ENCODE measurements around the gene MICAL2. TPM values are rescaled to one million over a fixed set of nuclear protein-coding genes. Genes with fewer than 3 reads are reported as not detected.

The MICAL2 gene
- total RNA-seq, 1 donor from 2014 or later, result 20.8 TPM

DNA sequence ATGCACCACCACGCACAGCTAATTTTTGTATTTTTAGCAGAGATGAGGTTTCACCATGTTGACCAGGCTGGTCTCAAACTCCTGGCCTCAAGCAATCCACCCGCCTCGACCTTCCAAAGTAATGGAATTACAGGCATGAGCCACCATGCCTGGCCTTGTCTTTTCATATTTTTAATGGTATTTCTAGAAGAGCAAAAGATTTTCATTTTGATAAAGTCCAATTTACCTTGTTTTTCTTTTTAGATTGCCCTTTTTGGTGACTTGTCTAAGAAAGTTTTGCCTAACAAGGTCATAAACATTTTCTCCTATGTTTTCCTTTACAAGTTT, 45.5 kb upstream of the MICAL2 start:
- Mint-ChIP-seq H3K27me3 (ENCODE audit: unreplicated experiment) (no peaks in the 10 kb centered on the region), H3K9me3 (ENCODE audit: unreplicated experiment) (peaks cover 9% of the 10 kb centered on the region), H3K36me3 (ENCODE audit: unreplicated experiment) (no peaks in the 10 kb centered on the region), H3K4me1 (ENCODE audit: unreplicated experiment) (peaks cover 28% of the 10 kb centered on the region), H3K27ac (ENCODE audit: unreplicated experiment) (no peak overlapping the region), H3K4me3 (ENCODE audit: unreplicated experiment) (no peak overlapping the region)
- DNase-seq (ENCODE audit: extremely low spot score, unreplicated experiment), result no peak
- TF ChIP-seq CTCF (IDR thresholded peaks at IDR 0.05), result no peak

DNA sequence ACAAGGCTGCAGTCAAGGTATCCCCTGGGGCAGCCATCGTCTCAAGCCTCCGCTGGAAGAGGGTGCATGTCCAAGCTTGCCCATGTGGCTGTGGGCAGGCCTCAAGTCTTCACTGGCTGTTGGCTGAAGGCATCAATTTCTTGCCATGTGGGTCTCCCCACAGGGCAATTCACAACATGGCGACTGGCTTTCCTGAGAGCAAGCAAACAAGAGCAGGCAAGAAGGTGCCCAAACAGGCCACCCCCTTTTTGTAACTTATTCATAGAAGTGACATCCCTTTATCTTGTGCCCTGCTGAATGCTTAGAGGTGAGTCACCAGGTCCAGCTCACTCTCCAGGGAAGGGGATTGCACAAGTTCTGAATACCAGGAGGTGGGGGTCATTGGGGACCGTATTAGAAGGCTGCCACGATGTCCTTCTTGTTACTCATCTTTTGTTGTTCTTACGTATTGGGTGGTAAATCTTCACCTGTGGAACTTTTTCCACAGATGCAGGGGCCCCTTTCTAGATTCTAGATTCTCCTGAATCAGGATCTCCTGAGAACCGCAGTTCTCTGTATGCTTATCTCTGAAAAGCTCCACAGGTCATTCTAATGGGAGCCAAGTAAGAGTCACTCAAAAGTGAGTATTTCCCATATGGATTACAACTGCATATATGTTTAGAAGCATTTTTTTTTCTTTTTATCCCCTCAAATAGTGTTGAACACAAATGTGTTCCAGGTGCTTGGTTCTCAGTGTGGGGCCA, 44.2 kb upstream of the MICAL2 start:
- Mint-ChIP-seq H3K27ac (ENCODE audit: unreplicated experiment) (peak overlapping the region; percentile 78), H3K27me3 (ENCODE audit: unreplicated experiment) (no peaks in the 10 kb centered on the region)
- no peak for DNase-seq (ENCODE audit: extremely low spot score, unreplicated experiment)

DNA sequence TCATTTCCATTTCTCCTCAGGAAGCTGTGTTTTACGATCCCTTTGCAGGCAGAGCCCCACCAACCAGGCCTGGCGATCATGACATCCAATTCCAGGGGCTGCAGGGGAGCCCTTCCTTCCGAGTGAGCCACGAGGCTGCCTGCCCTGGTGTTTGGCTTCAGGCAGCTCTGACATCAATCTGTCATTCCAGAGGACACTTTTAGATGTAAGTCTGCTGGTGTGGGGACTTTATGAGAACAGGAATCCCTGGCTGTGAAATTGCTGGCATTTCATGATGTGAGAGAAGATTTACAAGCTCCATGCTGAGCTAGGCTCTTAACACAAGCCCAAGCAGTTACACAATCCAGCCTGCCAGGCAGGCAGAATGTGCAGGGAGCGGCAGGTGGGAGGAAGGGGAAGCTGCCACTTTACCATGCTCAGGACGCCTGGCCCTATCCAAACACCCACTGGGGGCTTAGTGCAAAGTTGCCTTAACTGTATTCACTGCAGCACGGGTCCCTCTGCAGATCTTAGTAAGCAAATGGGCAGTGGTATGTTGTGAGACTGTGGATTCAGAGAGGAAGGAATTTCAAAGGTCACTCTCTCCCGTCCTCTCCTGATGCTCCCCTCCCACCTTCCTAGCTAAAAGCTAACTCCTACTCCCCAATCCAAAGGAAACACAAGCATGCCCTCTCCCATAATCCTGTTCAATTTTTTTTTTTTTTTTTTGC, 43.4 kb upstream of the MICAL2 start:
- H3K27me3 Mint-ChIP-seq (ENCODE audit: unreplicated experiment), result no peaks in the 10 kb centered on the region
- no peaks in the 10 kb centered on the region for H3K36me3 Mint-ChIP-seq (ENCODE audit: unreplicated experiment)
- H3K27ac Mint-ChIP-seq (ENCODE audit: unreplicated experiment), result peak overlapping the region; percentile 78
- H3K4me1 Mint-ChIP-seq (ENCODE audit: unreplicated experiment), result peaks cover 28% of the 10 kb centered on the region
- DNase-seq (ENCODE audit: extremely low spot score, unreplicated experiment), result no peak
- H3K9me3 Mint-ChIP-seq (ENCODE audit: unreplicated experiment), result peaks cover 9% of the 10 kb centered on the region
- no peak for TF ChIP-seq CTCF (IDR thresholded peaks at IDR 0.05)
- no peak overlapping the region for H3K4me3 Mint-ChIP-seq (ENCODE audit: unreplicated experiment)

More for the DNA sequence above, 44.2 kb upstream of the MICAL2 start:
- H3K9me3 Mint-ChIP-seq (ENCODE audit: unreplicated experiment), result peaks cover 9% of the 10 kb centered on the region
- H3K4me1 Mint-ChIP-seq (ENCODE audit: unreplicated experiment), result peaks cover 28% of the 10 kb centered on the region
- no peaks in the 10 kb centered on the region for H3K36me3 Mint-ChIP-seq (ENCODE audit: unreplicated experiment)
- no peak for TF ChIP-seq CTCF (IDR thresholded peaks at IDR 0.05)
- H3K4me3 Mint-ChIP-seq (ENCODE audit: unreplicated experiment), result no peak overlapping the region

- Mint-ChIP-seq H3K27ac (ENCODE audit: unreplicated experiment) (peak overlapping the region; percentile 78), H3K9me3 (ENCODE audit: unreplicated experiment) (peaks cover 9% of the 10 kb centered on the region), H3K4me3 (ENCODE audit: unreplicated experiment) (no peak overlapping the region), H3K4me1 (ENCODE audit: unreplicated experiment) (peaks cover 28% of the 10 kb centered on the region), H3K27me3 (ENCODE audit: unreplicated experiment) (no peaks in the 10 kb centered on the region), H3K36me3 (ENCODE audit: unreplicated experiment) (no peaks in the 10 kb centered on the region)
- no peak for TF ChIP-seq CTCF (IDR thresholded peaks at IDR 0.05)
- no peak for DNase-seq (ENCODE audit: extremely low spot score, unreplicated experiment)
These were observed 42.5 kb upstream of the MICAL2 start for GRCh38 chr11:12067796-12068357.

GRCh38 chr11:12069066-12069676, 41.2 kb upstream of the MICAL2 start:
- TF ChIP-seq CTCF (IDR thresholded peaks at IDR 0.05), result no peak
- no peak for DNase-seq (ENCODE audit: extremely low spot score, unreplicated experiment)
- Mint-ChIP-seq H3K27ac (ENCODE audit: unreplicated experiment) (no peak overlapping the region), H3K4me3 (ENCODE audit: unreplicated experiment) (no peak overlapping the region), H3K9me3 (ENCODE audit: unreplicated experiment) (peaks cover 7% of the 10 kb centered on the region), H3K4me1 (ENCODE audit: unreplicated experiment) (peaks cover 28% of the 10 kb centered on the region), H3K27me3 (ENCODE audit: unreplicated experiment) (no peaks in the 10 kb centered on the region), H3K36me3 (ENCODE audit: unreplicated experiment) (no peaks in the 10 kb centered on the region)

Data from osteocyte (in vitro differentiated cells).